ENCODE results near the gene CLIP2.
"Not testable (repeated sequence)": the region's sequence is repeated elsewhere in the genome, so short reads cannot be mapped to it uniquely, and the experiment has no call there.

CLIP2 gene

DNA sequence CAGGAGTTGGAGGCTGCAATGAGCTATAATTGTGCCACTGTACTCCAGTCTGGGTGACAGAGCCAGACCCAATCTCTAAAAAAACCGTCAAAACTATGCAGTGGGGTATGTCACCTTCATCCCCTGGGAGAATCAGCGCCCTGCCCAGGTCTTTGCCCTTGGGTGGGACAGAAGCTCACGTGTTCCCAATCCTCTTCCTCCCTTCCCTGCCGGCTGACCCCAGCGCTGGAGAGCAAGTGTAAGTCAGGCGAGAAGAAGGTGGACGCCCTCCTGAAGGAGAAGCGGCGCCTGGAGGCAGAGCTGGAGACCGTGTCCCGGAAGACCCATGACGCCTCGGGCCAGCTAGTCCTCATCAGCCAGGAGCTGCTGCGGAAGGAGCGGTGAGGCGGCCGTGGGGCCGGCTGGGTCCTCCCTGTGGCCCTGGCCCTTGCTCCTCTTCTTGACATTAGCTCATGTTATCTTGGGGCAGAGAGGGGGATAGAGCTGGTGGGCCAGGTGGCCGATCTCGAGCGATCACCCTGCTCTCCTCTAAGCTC, 99.7 kb downstream of the CLIP2 start:
- TF ChIP-seq, protein P1, sequence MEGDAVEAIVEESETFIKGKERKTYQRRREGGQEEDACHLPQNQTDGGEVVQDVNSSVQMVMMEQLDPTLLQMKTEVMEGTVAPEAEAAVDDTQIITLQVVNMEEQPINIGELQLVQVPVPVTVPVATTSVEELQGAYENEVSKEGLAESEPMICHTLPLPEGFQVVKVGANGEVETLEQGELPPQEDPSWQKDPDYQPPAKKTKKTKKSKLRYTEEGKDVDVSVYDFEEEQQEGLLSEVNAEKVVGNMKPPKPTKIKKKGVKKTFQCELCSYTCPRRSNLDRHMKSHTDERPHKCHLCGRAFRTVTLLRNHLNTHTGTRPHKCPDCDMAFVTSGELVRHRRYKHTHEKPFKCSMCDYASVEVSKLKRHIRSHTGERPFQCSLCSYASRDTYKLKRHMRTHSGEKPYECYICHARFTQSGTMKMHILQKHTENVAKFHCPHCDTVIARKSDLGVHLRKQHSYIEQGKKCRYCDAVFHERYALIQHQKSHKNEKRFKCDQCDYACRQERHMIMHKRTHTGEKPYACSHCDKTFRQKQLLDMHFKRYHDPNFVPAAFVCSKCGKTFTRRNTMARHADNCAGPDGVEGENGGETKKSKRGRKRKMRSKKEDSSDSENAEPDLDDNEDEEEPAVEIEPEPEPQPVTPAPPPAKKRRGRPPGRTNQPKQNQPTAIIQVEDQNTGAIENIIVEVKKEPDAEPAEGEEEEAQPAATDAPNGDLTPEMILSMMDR (IDR thresholded peaks at IDR 0.05; ENCODE audit: low read length, missing control alignments) = no peak
- no peak for DNase-seq (ENCODE audit: low read depth)
- H3K4me3 ChIP-seq (replicated peaks; ENCODE audit: low read depth, low read length) = no peak overlapping the region

DNA sequence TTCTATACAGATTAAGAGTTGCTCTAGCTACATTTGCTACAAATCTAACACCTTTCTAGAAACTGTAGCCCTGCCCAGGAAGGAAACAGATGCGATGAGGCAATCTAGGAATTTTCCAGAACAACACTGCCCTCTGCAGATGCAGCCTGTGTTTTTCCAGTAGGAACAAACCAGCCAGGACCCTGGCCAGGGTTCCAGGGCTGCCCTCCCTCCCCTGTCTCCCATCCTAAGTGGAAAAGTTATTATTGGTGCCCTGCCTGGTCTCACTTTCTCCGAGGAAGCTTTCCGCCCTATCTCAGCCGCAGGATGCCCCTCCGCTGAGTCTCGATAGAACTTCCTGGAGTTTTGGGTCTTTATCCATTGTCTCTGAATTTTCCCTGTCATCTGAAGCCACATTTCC, 104.5 kb downstream of the CLIP2 start:
- TF ChIP-seq, protein P1 (IDR thresholded peaks at IDR 0.05; ENCODE audit: low read length, missing control alignments) = peak; percentile 39
- DNase-seq (ENCODE audit: low read depth) = peak; percentile 71
- not testable (repeated sequence) for H3K4me3 ChIP-seq (replicated peaks; ENCODE audit: low read depth, low read length)

DNA sequence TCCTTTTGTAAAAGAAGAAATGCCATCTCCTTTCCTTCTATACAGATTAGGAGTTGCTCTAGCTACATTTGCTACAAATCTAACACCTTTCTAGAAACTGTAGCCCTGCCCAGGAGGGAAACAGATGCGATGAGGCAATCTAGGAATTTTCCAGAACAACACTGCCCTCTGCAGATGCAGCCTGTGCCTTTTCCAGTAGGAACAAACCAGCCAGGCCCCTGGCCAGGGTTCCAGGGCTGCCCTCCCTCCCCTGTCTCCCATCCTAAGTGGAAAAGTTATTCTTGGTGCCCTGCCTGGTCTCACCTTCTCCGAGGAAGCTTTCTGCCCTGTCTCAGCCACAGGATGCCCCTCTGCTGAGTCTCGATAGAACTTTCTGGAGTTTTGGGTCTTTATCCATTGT, 105.4 kb downstream of the CLIP2 start:
- H3K4me3 ChIP-seq (replicated peaks; ENCODE audit: low read depth, low read length) = not testable (repeated sequence)
- TF ChIP-seq, protein P1 (IDR thresholded peaks at IDR 0.05; ENCODE audit: low read length, missing control alignments) = peak; percentile 60
- DNase-seq (ENCODE audit: low read depth) = peak; percentile 68

DNA sequence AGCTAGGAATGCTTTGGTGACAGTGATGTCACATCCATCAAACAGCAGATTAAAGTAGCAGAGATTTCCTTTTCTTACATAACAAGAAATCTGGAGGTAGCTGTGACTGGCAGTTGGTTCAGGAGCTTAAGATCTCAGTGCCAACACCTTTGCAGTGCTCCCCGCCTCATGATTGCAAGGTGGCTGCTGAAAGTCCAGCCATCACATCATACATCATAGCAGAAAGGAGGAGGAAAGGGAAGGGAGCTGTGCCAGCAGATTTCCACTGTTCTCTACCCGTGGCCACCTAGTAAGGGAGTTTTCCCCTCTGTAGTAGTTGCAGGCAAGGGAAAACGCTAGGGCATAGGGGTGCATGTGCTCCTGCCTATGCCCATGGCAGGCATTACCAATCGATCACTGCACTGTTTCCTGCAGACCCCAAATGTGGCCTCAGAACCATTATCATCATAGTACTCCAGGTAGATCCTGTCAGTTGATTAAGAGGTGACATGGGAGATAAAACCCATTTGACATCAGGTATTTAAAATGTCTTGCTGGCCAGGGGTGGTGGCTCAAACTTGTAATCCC, 106.6 kb downstream of the CLIP2 start:
- TF ChIP-seq, protein P1 (IDR thresholded peaks at IDR 0.05; ENCODE audit: low read length, missing control alignments) = no peak
- DNase-seq (ENCODE audit: low read depth) = no peak
- no peak overlapping the region for H3K4me3 ChIP-seq (replicated peaks; ENCODE audit: low read depth, low read length)

DNA sequence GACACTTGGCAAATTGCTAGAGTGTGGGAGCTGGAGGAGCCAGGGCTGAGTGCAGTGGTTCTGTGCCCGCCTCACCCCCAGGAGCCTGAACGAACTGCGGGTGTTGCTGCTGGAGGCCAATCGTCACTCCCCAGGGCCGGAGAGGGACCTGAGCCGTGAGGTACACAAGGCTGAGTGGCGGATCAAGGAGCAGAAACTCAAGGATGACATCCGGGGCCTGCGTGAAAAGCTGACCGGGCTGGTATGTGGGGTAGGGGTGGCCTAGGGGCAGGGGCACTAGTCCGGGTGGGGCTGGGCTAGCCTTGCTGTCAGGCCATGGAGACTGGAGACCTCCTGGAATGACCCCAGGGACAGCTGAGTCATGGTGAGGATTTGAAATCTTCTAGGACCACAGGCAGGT, 107.8 kb downstream of the CLIP2 start:
- no peak for DNase-seq (ENCODE audit: low read depth)
- H3K4me3 ChIP-seq (replicated peaks; ENCODE audit: low read depth, low read length) = no peak overlapping the region
- TF ChIP-seq, protein P1 (IDR thresholded peaks at IDR 0.05; ENCODE audit: low read length, missing control alignments) = no peak

DNA sequence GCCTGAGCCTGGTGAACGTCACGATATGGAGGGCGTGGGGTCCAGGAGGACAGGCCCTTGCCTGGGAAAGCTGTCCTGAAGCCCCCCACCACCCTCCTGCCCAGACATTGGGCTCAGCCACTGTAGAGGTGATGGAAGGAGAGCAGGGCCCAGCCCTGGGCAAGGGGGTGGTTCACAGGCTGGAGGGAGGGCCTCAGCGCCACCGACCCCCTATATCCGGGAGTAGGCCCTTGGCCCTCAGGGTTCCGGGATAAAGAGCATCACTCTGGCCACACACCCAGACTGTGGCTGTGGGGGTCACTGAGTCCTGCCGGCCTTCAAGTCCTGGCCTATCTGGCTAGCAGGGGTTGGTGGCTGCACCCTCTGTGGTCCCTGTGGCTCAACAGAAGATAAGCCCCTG, 109.2 kb downstream of the CLIP2 start:
- TF ChIP-seq, protein P1 (IDR thresholded peaks at IDR 0.05; ENCODE audit: low read length, missing control alignments) = no peak
- no peak overlapping the region for H3K4me3 ChIP-seq (replicated peaks; ENCODE audit: low read depth, low read length)
- DNase-seq (ENCODE audit: low read depth) = no peak

DNA sequence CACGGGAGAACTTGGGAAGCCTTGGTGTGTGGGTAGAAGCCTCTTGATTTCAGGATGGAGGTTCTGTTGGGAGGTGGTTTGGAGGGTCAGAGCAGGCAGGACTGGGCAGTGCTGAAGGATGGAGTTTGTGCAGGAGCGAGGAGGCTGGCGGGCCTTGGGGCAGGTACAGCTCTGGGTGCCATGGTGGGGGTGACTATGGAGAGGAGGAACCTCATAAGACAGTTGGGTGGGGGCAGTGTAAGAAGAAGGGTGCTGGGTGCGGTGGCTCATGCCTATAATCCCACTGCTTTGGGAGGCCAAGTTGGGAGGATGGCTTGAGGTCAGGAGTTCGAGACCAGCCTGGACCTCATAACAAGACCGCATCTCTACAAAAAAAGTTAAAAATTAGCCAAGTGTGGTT, 109.8 kb downstream of the CLIP2 start:
- no peak overlapping the region for H3K4me3 ChIP-seq (replicated peaks; ENCODE audit: low read depth, low read length)
- TF ChIP-seq, protein P1 (IDR thresholded peaks at IDR 0.05; ENCODE audit: low read length, missing control alignments) = no peak
- no peak for DNase-seq (ENCODE audit: low read depth)
